ENCODE data around the gene HEG1. TPM values are rescaled to one million over a fixed set of nuclear protein-coding genes. Genes with fewer than 3 reads are reported as not detected.

The HEG1 gene
- total RNA-seq, 2 donors from 2014 or later, result 7.4 to 9.5 TPM

- Mint-ChIP-seq H3K4me3 (peak overlapping the region; percentile 82 to 84), H3K4me1 (ENCODE audit: low read depth) (peaks cover 64% of the 10 kb centered on the region), H3K27me3 (ENCODE audit: low read depth) (peaks cover 21% of the 10 kb centered on the region), H3K27ac (peak overlapping the region; percentile 2), H3K36me3 (ENCODE audit: insufficient read depth in 2 of 2) (peaks cover 3 to 6% of the 10 kb centered on the region in 2 donors), H3K9me3 (no peaks in the 10 kb centered on the region)
- no peak for DNase-seq
- no peak for ATAC-seq (replicated peaks in 1 of 2)
Measured at GRCh38 chr3:125051205-125051604, 4.6 kb downstream of the HEG1 start.

- Mint-ChIP-seq H3K36me3 (ENCODE audit: insufficient read depth in 2 of 2) (peaks cover 3 to 6% of the 10 kb centered on the region in 2 donors), H3K4me1 (ENCODE audit: low read depth) (peaks cover 62% of the 10 kb centered on the region), H3K4me3 (no peak overlapping the region), H3K9me3 (no peaks in the 10 kb centered on the region), H3K27ac (no peak overlapping the region), H3K27me3 (ENCODE audit: low read depth) (peaks cover 21% of the 10 kb centered on the region)
- DNase-seq, result no peak
- no peak for ATAC-seq (replicated peaks in 1 of 2)
Measured at GRCh38 chr3:125050488-125051090, 5.2 kb downstream of the HEG1 start.

- DNase-seq (no peak), ATAC-seq (replicated peaks in 1 of 2) (no peak)
- Mint-ChIP-seq H3K4me1 (ENCODE audit: low read depth) (peaks cover 45% of the 10 kb centered on the region), H3K4me3 (no peak overlapping the region), H3K36me3 (ENCODE audit: insufficient read depth in 2 of 2) (peaks cover 0 to 5% of the 10 kb centered on the region in 2 donors), H3K27ac (no peak overlapping the region), H3K27me3 (ENCODE audit: low read depth) (peaks cover 10% of the 10 kb centered on the region), H3K9me3 (no peaks in the 10 kb centered on the region)
Measured at GRCh38 chr3:125048282-125048681, 7.5 kb downstream of the HEG1 start.

GRCh38 chr3:125045965-125046364 is 9.8 kb downstream of the HEG1 start:
- Mint-ChIP-seq H3K27ac (no peak overlapping the region), H3K9me3 (no peaks in the 10 kb centered on the region), H3K4me3 (no peak overlapping the region), H3K27me3 (ENCODE audit: low read depth) (peaks cover 10% of the 10 kb centered on the region), H3K36me3 (ENCODE audit: insufficient read depth in 2 of 2) (peaks cover 0 to 5% of the 10 kb centered on the region in 2 donors), H3K4me1 (ENCODE audit: low read depth) (peaks cover 23% of the 10 kb centered on the region)
- DNase-seq (no peak), ATAC-seq (replicated peaks in 1 of 2) (no peak)

GRCh38 chr3:125045194-125045593 is 10.6 kb downstream of the HEG1 start:
- Mint-ChIP-seq H3K36me3 (ENCODE audit: insufficient read depth in 2 of 2) (no peaks in the 10 kb centered on the region), H3K4me1 (ENCODE audit: low read depth) (peaks cover 15% of the 10 kb centered on the region), H3K27ac (no peak overlapping the region), H3K27me3 (ENCODE audit: low read depth) (peaks cover 6% of the 10 kb centered on the region), H3K4me3 (no peak overlapping the region), H3K9me3 (no peaks in the 10 kb centered on the region)
- no peak for ATAC-seq (replicated peaks in 1 of 2)
- DNase-seq, result no peak

GRCh38 chr3:125043599-125044151 is 12.1 kb downstream of the HEG1 start:
- no peak overlapping the region for H3K4me3 Mint-ChIP-seq
- ATAC-seq (replicated peaks in 1 of 2) (no peak), DNase-seq (no peak)
- peaks cover 12% of the 10 kb centered on the region for H3K4me1 Mint-ChIP-seq (ENCODE audit: low read depth)
- no peaks in the 10 kb centered on the region for H3K27me3 Mint-ChIP-seq (ENCODE audit: low read depth)
- no peaks in the 10 kb centered on the region for H3K9me3 Mint-ChIP-seq
- peaks cover 0 to 2% of the 10 kb centered on the region in 2 donors for H3K36me3 Mint-ChIP-seq (ENCODE audit: insufficient read depth in 2 of 2)
- H3K27ac Mint-ChIP-seq, result no peak overlapping the region

- peaks cover 12% of the 10 kb centered on the region for H3K4me1 Mint-ChIP-seq (ENCODE audit: low read depth)
- no peak for ATAC-seq (replicated peaks in 1 of 2)
- no peak overlapping the region for H3K4me3 Mint-ChIP-seq
Measured at GRCh38 chr3:125042725-125043406, 12.9 kb downstream of the HEG1 start.

GRCh38 chr3:125039131-125040100 is 16.4 kb downstream of the HEG1 start:
- Mint-ChIP-seq H3K4me3 (no peak overlapping the region), H3K36me3 (ENCODE audit: insufficient read depth in 2 of 2) (peaks cover 5 to 19% of the 10 kb centered on the region in 2 donors), H3K27ac (no peak overlapping the region), H3K9me3 (peaks cover 3 to 6% of the 10 kb centered on the region in 2 donors), H3K27me3 (ENCODE audit: low read depth) (no peaks in the 10 kb centered on the region), H3K4me1 (ENCODE audit: low read depth) (peaks cover 27% of the 10 kb centered on the region)
- no peak for ATAC-seq (replicated peaks in 1 of 2)
- no peak for DNase-seq

More at GRCh38 chr3:125042725-125043406, 12.9 kb downstream of the HEG1 start:
- H3K36me3 Mint-ChIP-seq (ENCODE audit: insufficient read depth in 2 of 2), result peaks cover under 1 to 2% of the 10 kb centered on the region in 2 donors
- no peaks in the 10 kb centered on the region for H3K9me3 Mint-ChIP-seq
- no peak for DNase-seq
- no peak overlapping the region for H3K27ac Mint-ChIP-seq
- H3K27me3 Mint-ChIP-seq (ENCODE audit: low read depth), result no peaks in the 10 kb centered on the region

DNA sequence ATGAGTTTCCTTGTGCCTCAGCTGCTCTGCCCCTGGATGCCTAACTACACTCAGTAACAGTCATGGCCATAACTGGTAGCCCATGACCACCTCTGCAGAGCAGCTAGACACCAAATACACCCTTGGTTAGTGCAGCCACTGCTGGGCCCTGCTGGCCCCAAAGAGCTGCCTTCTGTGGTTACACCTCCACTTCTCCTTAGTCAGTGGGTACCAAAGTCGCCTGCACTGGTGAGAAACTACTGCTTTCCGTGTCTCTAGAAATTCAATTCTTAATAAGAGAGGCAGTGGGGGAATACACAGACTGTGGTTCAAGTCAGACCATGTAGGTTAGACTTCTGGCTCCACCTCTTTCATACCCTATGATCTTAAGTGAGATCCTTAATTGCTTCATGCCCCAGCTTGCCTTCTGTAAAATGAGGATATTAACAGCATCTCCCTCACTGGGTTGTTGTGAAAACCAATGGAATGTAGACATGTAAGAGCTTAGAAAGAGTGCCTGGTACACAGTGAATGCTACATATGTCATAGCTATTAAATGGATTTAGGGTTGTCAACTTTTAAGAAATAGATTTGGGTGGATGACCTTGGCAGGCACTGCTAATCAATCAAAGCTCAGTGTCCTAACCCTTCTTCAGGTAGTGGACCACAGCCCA is 18.2 kb downstream of the HEG1 start:
- Mint-ChIP-seq H3K9me3 (peaks cover 3 to 6% of the 10 kb centered on the region in 2 donors), H3K4me1 (ENCODE audit: low read depth) (peaks cover 32% of the 10 kb centered on the region), H3K36me3 (ENCODE audit: insufficient read depth in 2 of 2) (peaks cover 5 to 20% of the 10 kb centered on the region in 2 donors), H3K27me3 (ENCODE audit: low read depth) (no peaks in the 10 kb centered on the region), H3K4me3 (no peak overlapping the region), H3K27ac (no peak overlapping the region)
- DNase-seq (no peak), ATAC-seq (replicated peaks in 1 of 2) (peak; percentile 40 to 53)

- Mint-ChIP-seq H3K36me3 (ENCODE audit: insufficient read depth in 2 of 2) (peaks cover 5 to 20% of the 10 kb centered on the region in 2 donors), H3K4me1 (ENCODE audit: low read depth) (peaks cover 38% of the 10 kb centered on the region), H3K27ac (no peak overlapping the region), H3K27me3 (ENCODE audit: low read depth) (no peaks in the 10 kb centered on the region), H3K9me3 (peaks cover 3 to 6% of the 10 kb centered on the region in 2 donors), H3K4me3 (no peak overlapping the region)
- ATAC-seq (replicated peaks in 1 of 2) (peak; percentile 92 to 95), DNase-seq (no peak)
Measured at GRCh38 chr3:125035217-125035616, 20.6 kb downstream of the HEG1 start.

DNA sequence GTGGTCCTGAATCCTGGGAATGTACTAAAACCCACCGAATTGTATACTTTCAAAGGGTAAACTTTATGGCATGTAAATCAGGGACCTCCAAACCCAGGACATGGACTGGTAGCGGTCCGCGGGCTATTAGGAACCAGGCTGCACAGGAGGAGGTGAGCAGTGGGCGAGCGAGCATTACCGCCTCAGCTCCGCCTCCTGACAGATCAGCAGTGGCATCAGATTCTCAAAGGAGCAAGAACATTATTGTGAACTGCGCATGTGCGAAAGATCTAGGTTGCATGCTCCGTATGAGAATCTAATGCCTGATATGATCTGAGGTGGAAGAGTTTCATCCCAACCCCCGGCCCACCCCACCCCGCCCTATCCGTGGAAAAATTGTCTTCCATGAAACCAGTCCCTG is 22.2 kb downstream of the HEG1 start:
- Mint-ChIP-seq H3K27me3 (ENCODE audit: low read depth) (no peaks in the 10 kb centered on the region), H3K36me3 (ENCODE audit: insufficient read depth in 2 of 2) (peaks cover 5 to 19% of the 10 kb centered on the region in 2 donors), H3K4me1 (ENCODE audit: low read depth) (peaks cover 33% of the 10 kb centered on the region), H3K9me3 (peaks cover 3 to 6% of the 10 kb centered on the region in 2 donors), H3K4me3 (no peak overlapping the region), H3K27ac (no peak overlapping the region)
- DNase-seq (no peak), ATAC-seq (replicated peaks in 1 of 2) (no peak)

GRCh38 chr3:125033135-125033534 is 22.7 kb downstream of the HEG1 start:
- Mint-ChIP-seq H3K4me1 (ENCODE audit: low read depth) (peaks cover 38% of the 10 kb centered on the region), H3K9me3 (peaks cover 3 to 6% of the 10 kb centered on the region in 2 donors), H3K27me3 (ENCODE audit: low read depth) (no peaks in the 10 kb centered on the region), H3K4me3 (no peak overlapping the region), H3K36me3 (ENCODE audit: insufficient read depth in 2 of 2) (peaks cover 6 to 19% of the 10 kb centered on the region in 2 donors), H3K27ac (no peak overlapping the region)
- ATAC-seq (replicated peaks in 1 of 2), result no peak
- no peak for DNase-seq

All from activated T-cell treated with anti-CD3 and anti-CD28 coated beads, Interleukin-2, amount 50 U/mL, for 72 hours (primary cell).